ENCODE measurements around the gene ELMO2. TPM values are rescaled to one million over a fixed set of nuclear protein-coding genes. Genes with fewer than 3 reads are reported as not detected.
"Not testable (repeated sequence)": the region's sequence is repeated elsewhere in the genome, so short reads cannot be mapped to it uniquely, and the experiment has no call there.

The ELMO2 gene
- total and polyA plus RNA-seq, 8 donors, result 9.9 to 37.7 (median 22.5) TPM

DNA sequence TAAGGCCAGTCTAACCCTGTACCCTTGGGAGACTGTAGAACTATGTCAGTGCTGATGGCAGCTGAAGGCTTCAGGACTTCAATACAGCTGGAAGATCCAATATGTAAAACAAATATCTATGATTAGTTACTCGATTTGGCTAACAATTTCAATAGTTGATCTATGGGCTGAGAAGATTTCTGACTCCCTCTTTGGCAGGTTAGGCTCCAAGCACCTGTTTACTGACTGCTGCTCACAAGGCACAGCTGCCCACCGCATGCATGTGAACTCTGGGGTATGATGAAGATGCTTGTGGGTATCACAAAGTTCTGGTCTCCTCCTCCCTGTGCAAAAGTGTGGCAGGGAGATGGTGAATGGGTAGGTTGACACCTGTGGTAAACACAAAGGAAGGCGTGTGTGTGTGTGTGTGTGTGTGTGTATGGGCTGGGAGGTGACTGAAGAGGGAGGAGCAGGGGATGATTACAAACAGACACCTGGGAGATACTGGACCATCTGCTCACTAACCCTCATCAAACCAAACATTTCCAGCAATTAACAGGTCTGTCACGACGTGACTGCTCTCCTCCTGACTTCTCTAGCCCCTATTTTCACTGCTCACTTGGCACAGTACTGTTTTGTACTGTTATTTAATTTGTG is 18.1 kb downstream of the ELMO2 start:
- peaks cover 70 to 100% (median 100%) of the 10 kb centered on the region in 4 donors for H3K36me3 ChIP-seq
- intact Hi-C loops (cut with DNase I; ENCODE audit: low total_unique reads), result no loop called here
- WGBS, 5 donors, result 79 to 88% (median 86%) methylated on average over 5 of the region's 5 CpGs

DNA sequence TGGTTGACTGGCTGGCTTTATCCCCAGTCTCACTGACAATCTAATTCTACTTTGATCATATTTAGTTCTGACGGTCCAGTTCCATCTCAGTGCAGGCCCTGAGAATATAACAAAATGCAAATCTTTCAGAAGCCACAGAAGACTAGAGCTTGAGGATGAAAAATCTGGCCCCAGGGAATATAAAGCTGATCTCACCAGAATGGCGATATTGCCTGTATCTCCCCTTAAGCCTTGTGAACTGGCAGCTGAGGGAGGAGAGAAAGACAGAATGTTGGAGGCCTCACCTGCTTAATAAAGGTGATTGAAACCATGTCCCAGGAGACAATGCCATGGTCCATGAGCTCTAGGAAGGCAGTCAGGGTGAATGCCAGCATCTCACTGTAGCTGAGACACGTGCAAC is 19.4 kb downstream of the ELMO2 start:
- H3K9me3 ChIP-seq; intact Hi-C loops (cut with DNase I; ENCODE audit: low total_unique reads); H3K4me1 ChIP-seq; H3K27me3 ChIP-seq; H3K4me3 ChIP-seq; H3K27ac ChIP-seq; DNase-seq: not testable (repeated sequence)
- WGBS, 5 donors, result 89 to 99% (median 91%) methylated on average over 3 of the region's 3 CpGs
- H3K36me3 ChIP-seq, result peaks cover 72 to 100% (median 100%) of the 10 kb centered on the region in 4 donors

More for the DNA sequence above, 18.1 kb downstream of the ELMO2 start:
- Histone ChIP-seq H3K4me3 (no peak overlapping the region), H3K9me3 (no peaks in the 10 kb centered on the region), H3K27ac (no peak overlapping the region), H3K27me3 (no peaks in the 10 kb centered on the region), H3K4me1 (no peaks in the 10 kb centered on the region)
- no peak for DNase-seq
- TF ChIP-seq POLR2A (IDR thresholded peaks at IDR 0.05) (no peak), EP300 (IDR thresholded peaks at IDR 0.05) (no peak), POLR2AphosphoS5 (IDR thresholded peaks at IDR 0.05) (no peak)
- TF ChIP-seq, protein P1, sequence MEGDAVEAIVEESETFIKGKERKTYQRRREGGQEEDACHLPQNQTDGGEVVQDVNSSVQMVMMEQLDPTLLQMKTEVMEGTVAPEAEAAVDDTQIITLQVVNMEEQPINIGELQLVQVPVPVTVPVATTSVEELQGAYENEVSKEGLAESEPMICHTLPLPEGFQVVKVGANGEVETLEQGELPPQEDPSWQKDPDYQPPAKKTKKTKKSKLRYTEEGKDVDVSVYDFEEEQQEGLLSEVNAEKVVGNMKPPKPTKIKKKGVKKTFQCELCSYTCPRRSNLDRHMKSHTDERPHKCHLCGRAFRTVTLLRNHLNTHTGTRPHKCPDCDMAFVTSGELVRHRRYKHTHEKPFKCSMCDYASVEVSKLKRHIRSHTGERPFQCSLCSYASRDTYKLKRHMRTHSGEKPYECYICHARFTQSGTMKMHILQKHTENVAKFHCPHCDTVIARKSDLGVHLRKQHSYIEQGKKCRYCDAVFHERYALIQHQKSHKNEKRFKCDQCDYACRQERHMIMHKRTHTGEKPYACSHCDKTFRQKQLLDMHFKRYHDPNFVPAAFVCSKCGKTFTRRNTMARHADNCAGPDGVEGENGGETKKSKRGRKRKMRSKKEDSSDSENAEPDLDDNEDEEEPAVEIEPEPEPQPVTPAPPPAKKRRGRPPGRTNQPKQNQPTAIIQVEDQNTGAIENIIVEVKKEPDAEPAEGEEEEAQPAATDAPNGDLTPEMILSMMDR (IDR thresholded peaks at IDR 0.05), result no peak

DNA sequence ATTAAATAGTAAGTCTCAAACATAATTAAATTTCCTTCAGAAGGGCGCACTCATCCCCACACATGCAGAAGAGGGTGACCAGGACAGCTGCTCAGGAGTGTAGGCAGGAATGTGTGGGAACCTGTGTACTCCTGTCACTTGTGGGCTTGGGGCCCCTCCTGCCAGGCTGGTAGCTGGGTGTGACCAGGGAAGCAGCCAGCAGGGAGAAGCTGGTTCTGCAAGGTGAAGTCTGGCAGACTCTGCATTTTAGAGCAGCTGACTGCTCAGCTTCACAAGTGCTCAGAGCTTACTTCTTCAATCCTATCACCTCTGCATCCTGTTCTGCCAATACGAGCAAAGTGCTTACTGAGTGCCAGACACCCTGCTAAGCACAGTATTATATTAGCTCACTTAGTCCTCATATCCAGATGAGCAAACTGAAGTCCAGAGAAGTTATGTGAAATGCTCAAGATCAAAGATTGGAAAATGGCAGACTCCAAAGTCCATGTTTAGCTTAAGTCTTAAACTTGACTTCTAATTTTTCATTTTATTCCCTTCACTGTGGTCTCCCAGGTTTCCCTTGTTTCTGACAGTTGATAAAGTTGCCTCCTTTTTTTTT is 27.9 kb downstream of the ELMO2 start:
- Histone ChIP-seq H3K9me3 (no peaks in the 10 kb centered on the region), H3K4me3 (no peak overlapping the region), H3K27me3 (no peaks in the 10 kb centered on the region), H3K27ac (no peak overlapping the region), H3K4me1 (no peaks in the 10 kb centered on the region), H3K36me3 (peaks cover 63 to 100% (median 100%) of the 10 kb centered on the region in 4 donors)
- intact Hi-C loops (cut with DNase I; ENCODE audit: low total_unique reads), result no loop called here
- TF ChIP-seq POLR2A (IDR thresholded peaks at IDR 0.05) (no peak), POLR2AphosphoS5 (IDR thresholded peaks at IDR 0.05) (no peak), EP300 (IDR thresholded peaks at IDR 0.05) (no peak)
- DNase-seq, result peak in 1 of 2 donors; percentile 64
- WGBS, 5 donors, result 72 to 85% (median 77%) methylated on average over 2 of the region's 2 CpGs

DNA sequence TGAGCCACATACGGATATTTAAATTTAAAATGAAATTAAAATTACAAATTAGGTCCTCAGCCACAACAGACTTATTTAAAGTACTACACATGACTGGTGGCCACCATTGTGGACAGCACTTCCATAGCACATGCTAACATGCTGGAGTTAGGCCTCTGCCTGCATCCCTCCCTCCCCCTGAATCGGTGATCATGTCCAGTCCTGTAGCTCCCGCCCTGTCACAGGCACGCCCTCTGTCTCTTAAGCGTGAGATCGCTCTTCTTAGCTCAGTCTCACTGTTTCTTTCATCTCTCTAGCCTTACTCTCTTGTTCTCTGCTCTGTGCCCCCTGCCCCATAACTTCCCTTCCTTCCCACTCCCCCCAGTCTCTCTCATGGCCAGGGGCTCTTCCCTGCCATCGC is 28.9 kb downstream of the ELMO2 start:
- no peaks in the 10 kb centered on the region for H3K27me3 ChIP-seq
- DNase-seq, result no peak
- 81 to 93% (median 90%) methylated on average over 7 of the region's 7 CpGs for WGBS, 5 donors
- H3K9me3 ChIP-seq, result no peaks in the 10 kb centered on the region
- H3K4me1 ChIP-seq, result no peaks in the 10 kb centered on the region
- intact Hi-C loops (cut with DNase I; ENCODE audit: low total_unique reads), result no loop called here
- no peak overlapping the region for H3K4me3 ChIP-seq
- TF ChIP-seq, protein P1 (IDR thresholded peaks at IDR 0.05), result no peak
- TF ChIP-seq POLR2A (IDR thresholded peaks at IDR 0.05) (no peak), EP300 (IDR thresholded peaks at IDR 0.05) (no peak), POLR2AphosphoS5 (IDR thresholded peaks at IDR 0.05) (no peak)
- no peak overlapping the region for H3K27ac ChIP-seq
- peaks cover 65 to 100% (median 100%) of the 10 kb centered on the region in 4 donors for H3K36me3 ChIP-seq

DNA sequence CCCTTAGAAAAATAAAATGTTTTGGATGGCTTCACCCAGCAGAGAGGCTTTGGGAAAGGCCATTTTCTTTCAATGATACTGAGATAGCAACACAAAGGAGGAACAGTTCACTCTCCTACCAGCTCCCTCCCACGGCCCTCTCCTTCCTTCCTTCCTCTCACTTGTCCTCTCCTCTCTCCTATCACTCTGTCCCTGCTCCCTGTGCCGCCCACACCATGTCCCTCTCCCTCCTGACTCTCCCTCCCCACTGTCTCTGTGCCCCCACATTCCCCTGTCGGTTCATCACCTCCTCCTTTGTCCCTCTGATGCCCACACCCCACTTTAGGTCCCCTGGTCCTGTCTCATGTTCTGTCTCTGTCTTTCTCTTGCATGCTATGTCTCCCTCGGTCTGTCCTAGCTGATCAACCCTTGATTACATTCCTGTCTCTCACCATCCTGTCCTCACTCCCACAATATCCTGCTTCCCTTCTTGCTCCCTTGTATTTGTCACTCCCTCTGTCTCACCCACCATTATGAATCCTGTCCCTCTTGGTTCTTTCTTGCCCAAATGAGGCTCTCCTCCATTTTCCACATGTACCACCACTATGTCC is 30.1 kb downstream of the ELMO2 start:
- TF ChIP-seq EP300 (IDR thresholded peaks at IDR 0.05), result no peak
- TF ChIP-seq POLR2AphosphoS5 (IDR thresholded peaks at IDR 0.05), result no peak
- TF ChIP-seq, protein P1 (IDR thresholded peaks at IDR 0.05), result no peak
- TF ChIP-seq POLR2A (IDR thresholded peaks at IDR 0.05), result no peak
- peaks cover 66 to 100% (median 100%) of the 10 kb centered on the region in 4 donors for H3K36me3 ChIP-seq
- H3K27ac ChIP-seq, result no peak overlapping the region
- H3K27me3 ChIP-seq, result no peaks in the 10 kb centered on the region
- no peaks in the 10 kb centered on the region for H3K4me1 ChIP-seq
- H3K9me3 ChIP-seq, result no peaks in the 10 kb centered on the region
- no peak overlapping the region for H3K4me3 ChIP-seq
- no peak for DNase-seq
- intact Hi-C loops (cut with DNase I; ENCODE audit: low total_unique reads), result no loop called here
- 73 to 92% (median 84%) methylated on average over 4 of the region's 4 CpGs for WGBS, 5 donors

Data from stomach (tissue), 9 donors.